ENCODE data around the gene NLRP10.

NLRP10 gene

DNA sequence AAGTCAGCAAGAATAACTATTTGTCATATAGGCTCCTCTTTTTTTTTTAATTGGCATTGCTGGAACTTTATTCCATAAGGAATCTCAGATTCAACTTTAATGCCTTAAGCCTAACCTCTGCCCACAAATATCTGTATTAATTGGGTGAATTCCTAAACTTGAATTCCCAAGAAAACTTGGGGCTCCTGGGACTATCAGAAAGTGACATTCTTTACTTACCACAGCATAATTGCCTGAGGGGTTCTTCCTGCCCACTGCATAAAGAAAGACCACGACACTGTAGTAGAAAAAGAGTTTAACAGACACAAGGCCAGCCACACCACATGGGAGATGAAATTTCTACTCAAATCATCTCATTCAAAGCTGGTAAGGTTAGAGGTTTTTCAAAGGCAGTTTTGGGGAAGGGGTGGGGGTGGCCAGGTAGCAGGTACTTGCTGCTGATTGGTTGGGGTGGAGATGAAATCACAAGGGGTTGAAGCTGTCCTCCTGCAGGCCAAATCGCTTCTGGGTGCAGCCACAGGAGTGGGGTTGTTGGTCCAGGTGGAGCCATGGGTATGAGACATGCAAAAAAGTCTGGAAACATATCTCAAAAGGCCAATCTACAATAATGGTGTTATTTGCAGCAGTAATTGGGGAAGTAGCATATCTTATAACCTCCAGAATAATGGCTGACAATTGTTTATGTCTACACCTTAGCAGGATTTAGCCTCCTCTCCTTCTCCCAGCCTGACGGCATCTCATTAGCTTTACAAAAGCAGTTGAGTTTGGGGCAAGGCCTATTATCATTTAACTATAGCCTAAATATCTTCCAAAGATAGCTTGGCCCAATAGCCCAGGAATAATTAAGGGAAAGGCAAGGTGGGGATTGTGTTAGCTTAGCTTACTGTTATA lies 4.8 kb upstream of the NLRP10 start:
- H3K36me3 ChIP-seq (ENCODE audit: control insufficient read depth, insufficient read depth, low read length) = no peaks in the 10 kb centered on the region
- H3K9me3 ChIP-seq (ENCODE audit: control insufficient read depth, low read length) = no peaks in the 10 kb centered on the region
- TF ChIP-seq, protein P1, sequence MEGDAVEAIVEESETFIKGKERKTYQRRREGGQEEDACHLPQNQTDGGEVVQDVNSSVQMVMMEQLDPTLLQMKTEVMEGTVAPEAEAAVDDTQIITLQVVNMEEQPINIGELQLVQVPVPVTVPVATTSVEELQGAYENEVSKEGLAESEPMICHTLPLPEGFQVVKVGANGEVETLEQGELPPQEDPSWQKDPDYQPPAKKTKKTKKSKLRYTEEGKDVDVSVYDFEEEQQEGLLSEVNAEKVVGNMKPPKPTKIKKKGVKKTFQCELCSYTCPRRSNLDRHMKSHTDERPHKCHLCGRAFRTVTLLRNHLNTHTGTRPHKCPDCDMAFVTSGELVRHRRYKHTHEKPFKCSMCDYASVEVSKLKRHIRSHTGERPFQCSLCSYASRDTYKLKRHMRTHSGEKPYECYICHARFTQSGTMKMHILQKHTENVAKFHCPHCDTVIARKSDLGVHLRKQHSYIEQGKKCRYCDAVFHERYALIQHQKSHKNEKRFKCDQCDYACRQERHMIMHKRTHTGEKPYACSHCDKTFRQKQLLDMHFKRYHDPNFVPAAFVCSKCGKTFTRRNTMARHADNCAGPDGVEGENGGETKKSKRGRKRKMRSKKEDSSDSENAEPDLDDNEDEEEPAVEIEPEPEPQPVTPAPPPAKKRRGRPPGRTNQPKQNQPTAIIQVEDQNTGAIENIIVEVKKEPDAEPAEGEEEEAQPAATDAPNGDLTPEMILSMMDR (IDR thresholded peaks at IDR 0.05) = no peak
- no peaks in the 10 kb centered on the region for H3K4me1 ChIP-seq
- H3K4me2 ChIP-seq (ENCODE audit: low read length) = no peak overlapping the region
- H3K27me3 ChIP-seq (ENCODE audit: control insufficient read depth, insufficient read depth, low read length) = no peaks in the 10 kb centered on the region
- H3K9ac ChIP-seq = no peak overlapping the region
- no peak overlapping the region for H3K4me3 ChIP-seq (ENCODE audit: low read depth, low read length)
- H3K79me2 ChIP-seq = no peaks in the 10 kb centered on the region
- no peak overlapping the region for H3K27ac ChIP-seq
- H2AFZ ChIP-seq = no peak overlapping the region

DNA sequence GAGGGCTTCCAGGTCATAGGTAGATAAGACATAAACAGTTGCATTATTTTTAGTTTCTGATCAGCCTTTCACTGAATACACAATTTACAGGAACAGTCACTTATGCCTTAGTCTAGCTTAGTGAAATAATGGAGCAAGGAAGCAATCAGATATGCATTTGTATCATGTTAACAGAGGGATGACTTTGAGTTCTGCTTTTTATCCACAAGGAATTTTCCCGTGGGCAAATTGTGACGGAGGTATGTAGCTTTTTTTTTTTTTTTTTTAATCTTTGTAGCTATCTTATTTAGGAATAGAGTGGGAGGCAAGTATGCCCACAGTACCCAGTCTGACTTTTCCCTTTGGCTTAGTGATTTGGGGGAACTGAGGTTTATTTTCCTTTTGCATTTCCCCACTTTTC lies 3.4 kb upstream of the NLRP10 start:
- no peak overlapping the region for H3K9ac ChIP-seq
- no peak overlapping the region for H2AFZ ChIP-seq
- no peaks in the 10 kb centered on the region for H3K79me2 ChIP-seq
- TF ChIP-seq, protein P1 (IDR thresholded peaks at IDR 0.05) = no peak
- H3K9me3 ChIP-seq (ENCODE audit: control insufficient read depth, low read length) = no peaks in the 10 kb centered on the region
- no peak overlapping the region for H3K27ac ChIP-seq
- no peak overlapping the region for H3K4me2 ChIP-seq (ENCODE audit: low read length)
- no peaks in the 10 kb centered on the region for H3K27me3 ChIP-seq (ENCODE audit: control insufficient read depth, insufficient read depth, low read length)
- no peaks in the 10 kb centered on the region for H3K4me1 ChIP-seq
- H3K36me3 ChIP-seq (ENCODE audit: control insufficient read depth, insufficient read depth, low read length) = no peaks in the 10 kb centered on the region
- no peak overlapping the region for H3K4me3 ChIP-seq (ENCODE audit: low read depth, low read length)

DNA sequence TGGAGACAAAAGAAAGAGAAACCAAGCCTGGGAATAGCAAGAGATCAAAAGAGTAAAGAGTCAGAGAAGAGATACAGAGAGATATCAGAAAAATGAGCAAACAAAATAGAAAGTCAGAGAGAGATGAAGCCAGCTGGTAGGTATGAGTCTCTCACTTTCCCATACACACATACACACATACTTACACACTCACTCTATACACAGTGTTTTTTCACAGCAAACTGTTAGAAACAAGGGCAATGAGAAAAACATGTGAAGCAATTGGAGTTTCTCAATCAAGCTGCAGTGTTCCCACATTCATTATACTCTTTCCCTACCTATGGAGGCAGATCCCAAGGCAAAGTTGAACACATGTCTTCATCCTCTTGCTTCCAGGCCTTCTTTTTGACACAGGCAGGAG lies 2.6 kb upstream of the NLRP10 start:
- no peaks in the 10 kb centered on the region for H3K9me3 ChIP-seq (ENCODE audit: control insufficient read depth, low read length)
- H3K79me2 ChIP-seq = no peaks in the 10 kb centered on the region
- H3K9ac ChIP-seq = no peak overlapping the region
- no peaks in the 10 kb centered on the region for H3K4me1 ChIP-seq
- H3K27me3 ChIP-seq (ENCODE audit: control insufficient read depth, insufficient read depth, low read length) = no peaks in the 10 kb centered on the region
- TF ChIP-seq, protein P1 (IDR thresholded peaks at IDR 0.05) = no peak
- H2AFZ ChIP-seq = no peak overlapping the region
- no peak overlapping the region for H3K4me3 ChIP-seq (ENCODE audit: low read depth, low read length)
- no peaks in the 10 kb centered on the region for H3K36me3 ChIP-seq (ENCODE audit: control insufficient read depth, insufficient read depth, low read length)
- no peak overlapping the region for H3K27ac ChIP-seq
- no peak overlapping the region for H3K4me2 ChIP-seq (ENCODE audit: low read length)

DNA sequence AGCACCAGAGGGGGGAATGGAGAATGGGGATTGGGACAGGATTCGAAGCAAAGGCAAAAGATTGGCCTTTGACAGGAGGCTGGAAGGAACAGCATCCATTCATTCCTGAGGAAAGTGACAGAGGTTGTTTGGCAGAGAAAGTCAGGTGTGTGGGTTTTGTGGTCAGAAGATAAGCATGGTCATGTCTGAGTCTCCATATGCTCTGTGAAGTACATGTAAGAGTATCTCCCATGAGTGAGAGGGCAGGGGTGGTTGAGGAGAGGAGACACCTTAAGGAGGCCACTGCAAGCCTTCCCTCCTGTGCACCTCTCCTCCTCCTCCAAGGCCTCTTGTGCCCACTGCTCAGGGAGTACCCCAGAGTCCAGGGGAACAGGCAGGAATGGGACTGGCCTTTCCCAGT lies 1.9 kb upstream of the NLRP10 start:
- TF ChIP-seq, protein P1 (IDR thresholded peaks at IDR 0.05) = no peak
- Histone ChIP-seq H3K4me3 (ENCODE audit: low read depth, low read length) (no peak overlapping the region), H3K27me3 (ENCODE audit: control insufficient read depth, insufficient read depth, low read length) (no peaks in the 10 kb centered on the region), H3K4me2 (ENCODE audit: low read length) (no peak overlapping the region), H3K9ac (no peak overlapping the region), H3K9me3 (ENCODE audit: control insufficient read depth, low read length) (no peaks in the 10 kb centered on the region), H3K27ac (no peak overlapping the region), H3K36me3 (ENCODE audit: control insufficient read depth, insufficient read depth, low read length) (no peaks in the 10 kb centered on the region), H3K79me2 (no peaks in the 10 kb centered on the region), H2AFZ (no peak overlapping the region), H3K4me1 (no peaks in the 10 kb centered on the region)

DNA sequence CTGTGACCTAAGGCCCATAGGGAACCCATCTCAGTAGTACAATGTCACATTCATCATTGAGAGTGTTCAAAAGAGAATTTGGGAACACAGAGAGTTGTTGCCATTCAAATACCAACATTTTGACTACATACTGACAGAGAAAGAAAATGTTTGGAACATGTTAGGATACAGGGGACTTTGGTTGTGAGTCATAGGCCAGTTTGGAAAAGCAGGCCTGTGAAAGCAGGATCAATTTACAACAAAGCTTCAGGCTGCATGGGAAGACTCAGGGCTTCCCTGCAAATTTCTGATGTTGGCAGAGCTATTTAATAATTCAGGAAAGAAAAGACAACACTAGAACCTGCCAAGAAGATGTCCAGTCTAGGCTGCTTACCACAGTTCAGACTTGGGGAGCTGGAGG lies 374 bp downstream of the NLRP10 start:
- H3K9me3 ChIP-seq (ENCODE audit: control insufficient read depth, low read length) = no peaks in the 10 kb centered on the region
- H3K4me2 ChIP-seq (ENCODE audit: low read length) = no peak overlapping the region
- no peaks in the 10 kb centered on the region for H3K4me1 ChIP-seq
- no peaks in the 10 kb centered on the region for H3K36me3 ChIP-seq (ENCODE audit: control insufficient read depth, insufficient read depth, low read length)
- no peak overlapping the region for H3K4me3 ChIP-seq (ENCODE audit: low read depth, low read length)
- no peaks in the 10 kb centered on the region for H3K27me3 ChIP-seq (ENCODE audit: control insufficient read depth, insufficient read depth, low read length)
- TF ChIP-seq, protein P1 (IDR thresholded peaks at IDR 0.05) = no peak
- H2AFZ ChIP-seq = no peak overlapping the region
- no peak overlapping the region for H3K27ac ChIP-seq
- H3K9ac ChIP-seq = no peak overlapping the region
- H3K79me2 ChIP-seq = no peaks in the 10 kb centered on the region

All from parathyroid adenoma (tissue), 2 donors.